ENCODE measurements around the gene MPP7.
A peak's percentile ranks its signal among the peaks of the same experiment; 100 is the strongest.

The MPP7 gene

DNA sequence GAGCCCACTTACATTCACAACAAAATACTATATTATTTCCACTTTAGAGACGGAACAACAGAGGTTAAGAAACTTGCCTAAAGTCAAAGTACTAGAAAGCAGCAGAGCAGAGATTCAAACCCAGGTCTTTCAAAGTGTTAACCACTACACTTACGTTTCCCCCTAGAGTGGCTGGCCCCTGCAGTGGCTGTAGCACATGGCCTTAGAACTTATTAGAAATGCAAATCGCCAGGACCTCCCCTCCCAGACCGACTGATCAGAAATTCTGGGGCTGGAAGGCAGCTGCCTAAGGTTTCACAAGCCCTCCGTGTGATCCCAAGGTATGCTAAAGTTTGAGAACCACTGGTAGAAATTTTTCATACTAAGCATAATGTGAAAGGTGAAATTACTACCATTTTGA is 8.1 kb downstream of the MPP7 start:
- DNase-seq (ENCODE audit: insufficient read length, low spot score) (no peak), FAIRE-seq (no peak)
- no peak for TF ChIP-seq POLR2A (IDR thresholded peaks at IDR 0.05; ENCODE audit: low read depth, low read length)

DNA sequence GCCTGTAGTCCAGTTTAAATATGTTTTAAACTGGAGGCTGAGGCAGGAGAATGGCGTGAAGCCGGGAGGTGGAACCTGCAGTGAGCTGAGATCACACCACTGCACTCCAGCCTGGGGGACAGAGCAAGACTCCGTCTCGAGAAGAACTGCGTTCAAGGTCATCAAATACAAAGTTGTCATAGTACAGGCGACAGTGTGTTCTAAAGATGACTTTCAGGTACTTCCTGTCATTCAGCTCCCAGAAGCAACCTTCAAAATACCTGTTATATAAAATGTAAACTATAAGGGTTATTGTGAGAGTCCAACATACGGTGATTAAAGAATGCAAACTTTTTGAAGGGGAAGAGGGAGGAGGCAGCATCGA is 8.7 kb downstream of the MPP7 start:
- DNase-seq (ENCODE audit: insufficient read length, low spot score) (no peak), FAIRE-seq (no peak)
- TF ChIP-seq POLR2A (IDR thresholded peaks at IDR 0.05; ENCODE audit: low read depth, low read length): no peak

DNA sequence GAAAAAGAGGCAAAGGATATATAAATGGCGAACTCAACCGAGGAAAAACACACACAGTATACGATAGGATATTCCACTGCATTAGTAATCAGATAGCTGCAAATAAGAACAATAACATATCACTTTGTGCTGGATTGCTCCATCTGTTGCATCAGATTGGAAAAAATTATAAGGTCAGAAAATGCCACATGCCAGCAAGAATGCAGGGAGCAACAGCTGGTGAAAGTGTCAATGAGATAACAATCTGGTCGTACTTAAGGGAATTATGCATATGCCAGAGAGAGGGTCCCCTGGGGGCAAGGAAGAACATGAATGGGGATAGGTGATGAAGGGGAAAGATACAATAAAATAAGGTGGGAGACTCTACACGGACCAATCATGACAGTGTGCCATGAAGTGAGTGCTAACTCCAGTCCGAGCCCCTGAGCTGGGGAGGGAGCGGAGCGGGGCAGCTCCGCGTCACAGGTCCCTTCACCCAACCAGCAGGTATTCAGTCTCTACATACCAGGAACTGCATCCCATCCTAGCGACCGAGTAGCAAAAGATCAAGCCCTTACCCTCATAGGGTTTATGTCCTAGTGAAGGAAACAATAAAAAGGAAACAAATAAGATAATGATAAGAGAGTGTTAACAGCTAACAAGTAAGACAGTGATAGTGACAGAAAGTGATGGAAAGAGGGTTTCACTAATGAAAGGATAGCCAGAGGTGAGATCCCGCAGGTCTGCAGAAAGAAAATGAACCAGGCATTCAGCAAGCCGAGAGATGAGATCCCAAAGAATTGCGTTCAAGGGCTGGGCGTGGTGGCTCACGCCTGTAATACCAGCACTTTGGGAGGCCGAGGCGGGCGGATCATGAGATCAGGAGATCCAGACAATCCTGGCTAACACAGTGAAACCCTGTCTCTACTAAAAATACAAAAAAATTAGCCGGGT is 9.4 kb downstream of the MPP7 start:
- no peak for TF ChIP-seq POLR2A (IDR thresholded peaks at IDR 0.05; ENCODE audit: low read depth, low read length)
- FAIRE-seq: no peak
- DNase-seq (ENCODE audit: insufficient read length, low spot score): no peak

DNA sequence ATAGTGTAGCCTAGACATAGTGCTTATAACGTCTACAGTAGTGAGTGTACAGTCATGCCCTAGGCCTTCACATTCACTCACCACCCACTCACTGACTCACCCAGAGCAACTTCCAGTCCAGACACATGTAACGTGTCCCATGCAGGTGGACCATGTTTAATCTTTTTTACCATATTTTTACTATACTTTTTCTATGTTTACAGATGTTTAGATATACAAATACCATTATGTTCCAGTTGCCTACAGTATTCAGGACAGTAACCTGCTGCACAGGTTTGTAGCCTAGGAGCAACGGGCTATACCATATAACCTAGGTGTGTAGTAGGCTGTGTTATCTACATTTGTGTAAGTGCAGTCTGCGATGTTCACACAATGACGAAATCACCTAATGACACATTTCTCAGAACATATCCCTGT is 11.0 kb downstream of the MPP7 start:
- FAIRE-seq (peak; percentile 99), DNase-seq (ENCODE audit: insufficient read length, low spot score) (peak; percentile 40)
- no peak for TF ChIP-seq POLR2A (IDR thresholded peaks at IDR 0.05; ENCODE audit: low read depth, low read length)

DNA sequence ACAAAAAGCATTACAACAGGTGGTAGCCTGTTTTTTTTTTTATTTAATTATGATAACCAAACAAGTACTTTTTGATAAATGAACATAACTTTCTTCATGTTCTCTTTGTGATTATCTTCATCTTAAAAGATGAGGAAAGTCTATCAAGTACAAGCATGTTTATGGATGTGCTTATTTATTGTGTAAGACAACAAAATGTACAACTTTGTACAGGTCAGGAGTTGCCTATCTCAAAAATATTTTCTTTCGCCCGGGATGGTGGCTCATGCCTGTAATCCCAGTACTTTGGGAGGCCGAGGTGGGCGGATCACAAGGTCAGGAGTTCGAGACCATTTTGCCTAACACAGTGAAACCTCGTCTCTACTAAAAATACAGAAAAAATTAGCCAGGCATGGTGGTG is 17.0 kb downstream of the MPP7 start:
- no peak for TF ChIP-seq POLR2A (IDR thresholded peaks at IDR 0.05; ENCODE audit: low read depth, low read length)
- no peak for FAIRE-seq
- no peak for DNase-seq (ENCODE audit: insufficient read length, low spot score)

DNA sequence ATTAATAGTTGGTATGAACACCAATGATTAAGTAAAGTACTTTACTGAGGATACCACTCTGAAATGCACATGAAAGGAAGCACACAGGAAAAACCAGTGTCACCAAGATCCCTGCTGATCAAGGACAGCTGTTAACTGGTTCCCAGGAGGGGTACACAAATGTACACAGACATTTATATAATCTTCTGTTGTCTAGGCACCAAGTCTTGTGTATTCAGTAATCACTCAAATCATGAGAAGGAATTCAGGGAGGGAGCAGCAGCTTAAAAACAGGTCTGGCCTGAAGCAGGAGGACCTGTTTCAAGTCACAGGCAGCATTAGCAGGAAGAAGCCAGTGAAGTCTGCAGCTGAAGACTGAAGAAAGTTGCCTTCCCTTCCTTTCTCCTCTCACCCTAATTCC is 18.7 kb downstream of the MPP7 start:
- DNase-seq (ENCODE audit: insufficient read length, low spot score) (no peak), FAIRE-seq (no peak)
- no peak for TF ChIP-seq POLR2A (IDR thresholded peaks at IDR 0.05; ENCODE audit: low read depth, low read length)

DNA sequence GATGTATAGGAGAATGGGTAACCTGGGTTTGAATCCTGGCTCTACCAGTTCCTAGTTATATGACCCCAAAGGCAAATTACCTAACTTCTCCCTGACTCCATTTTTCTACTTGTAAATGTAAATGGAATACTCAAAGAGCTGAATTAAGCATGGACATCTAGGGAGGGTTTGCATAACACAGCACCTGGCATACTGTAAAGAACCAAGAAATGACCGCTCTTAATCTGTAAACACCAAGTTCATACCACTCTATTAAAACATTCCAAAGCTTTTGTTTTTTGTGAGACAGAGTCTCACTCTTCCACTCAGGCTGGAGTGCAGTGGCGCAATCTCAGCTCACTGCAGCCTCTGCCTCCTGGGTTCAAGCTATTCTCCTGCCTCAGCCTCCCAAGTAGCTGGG is 19.6 kb downstream of the MPP7 start:
- no peak for FAIRE-seq
- DNase-seq (ENCODE audit: insufficient read length, low spot score): no peak
- TF ChIP-seq POLR2A (IDR thresholded peaks at IDR 0.05; ENCODE audit: low read depth, low read length): no peak

DNA sequence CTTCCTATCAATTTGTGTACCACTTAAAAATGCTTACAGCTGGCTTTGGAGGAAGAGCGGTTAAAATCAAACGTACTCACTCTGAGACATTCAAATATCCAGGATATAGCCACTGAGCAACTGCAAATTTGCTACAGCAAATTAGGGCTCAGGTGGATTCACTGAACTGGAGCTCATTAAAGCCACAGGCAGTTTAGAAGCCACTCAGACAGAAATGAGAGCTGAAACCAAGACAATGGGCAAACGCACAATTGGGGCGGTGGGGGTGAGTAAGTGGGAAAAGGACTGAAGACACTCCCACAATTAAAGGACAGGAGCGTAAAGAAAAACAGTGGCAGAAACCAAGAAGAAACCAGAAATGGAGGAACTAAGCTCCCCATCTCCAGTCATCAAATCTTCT is 20.5 kb downstream of the MPP7 start:
- no peak for DNase-seq (ENCODE audit: insufficient read length, low spot score)
- TF ChIP-seq POLR2A (IDR thresholded peaks at IDR 0.05; ENCODE audit: low read depth, low read length): no peak
- FAIRE-seq: no peak

DNA sequence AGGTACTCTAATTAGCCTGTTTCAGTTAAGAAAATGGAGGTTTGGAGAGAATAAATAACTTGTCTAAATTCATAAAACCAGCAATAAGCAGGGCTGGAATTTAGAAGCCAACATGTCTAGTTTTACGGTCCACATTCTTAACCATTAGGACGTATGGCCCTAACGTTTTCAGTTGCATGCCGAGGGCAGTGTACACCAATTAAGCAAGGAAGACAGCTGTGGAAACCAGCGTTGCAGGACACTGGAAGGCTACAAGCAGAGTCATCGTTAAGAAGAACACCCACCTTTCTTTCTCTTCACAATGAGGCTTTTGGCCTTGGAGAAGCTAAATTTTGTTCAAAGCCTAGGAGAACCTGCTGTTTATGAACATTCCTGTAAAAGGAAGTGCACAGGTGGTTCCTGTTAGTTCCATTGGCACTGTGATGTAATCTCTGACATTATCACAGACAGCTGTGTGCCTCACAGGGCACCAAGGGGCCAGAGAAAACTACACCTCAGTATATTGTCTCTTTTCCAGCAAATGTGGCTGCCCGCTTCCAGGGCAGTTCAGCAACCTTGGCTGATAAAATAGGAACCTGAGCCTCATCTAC is 21.0 kb downstream of the MPP7 start:
- DNase-seq (ENCODE audit: insufficient read length, low spot score): no peak
- TF ChIP-seq POLR2A (IDR thresholded peaks at IDR 0.05; ENCODE audit: low read depth, low read length): no peak
- no peak for FAIRE-seq

DNA sequence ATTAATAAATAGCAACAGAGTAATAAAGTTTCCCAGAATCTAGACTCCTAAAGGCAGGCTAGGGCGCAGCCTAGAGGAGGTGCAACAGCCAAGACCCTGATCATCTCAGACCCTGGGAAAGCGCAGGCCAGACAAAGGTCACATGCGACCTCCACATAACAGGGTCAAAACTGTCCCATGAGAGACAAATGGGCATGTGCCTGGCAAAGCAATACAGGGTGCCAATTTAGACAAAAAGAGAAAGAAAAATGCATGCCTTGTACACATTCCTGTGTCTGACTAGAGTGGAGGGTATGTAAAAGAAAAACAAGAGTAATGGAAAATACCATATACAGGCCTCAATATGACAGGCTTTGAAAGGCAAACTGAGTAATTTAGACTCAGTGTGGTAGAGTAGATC is 22.2 kb downstream of the MPP7 start:
- no peak for TF ChIP-seq POLR2A (IDR thresholded peaks at IDR 0.05; ENCODE audit: low read depth, low read length)
- FAIRE-seq: no peak
- DNase-seq (ENCODE audit: insufficient read length, low spot score): no peak

DNA sequence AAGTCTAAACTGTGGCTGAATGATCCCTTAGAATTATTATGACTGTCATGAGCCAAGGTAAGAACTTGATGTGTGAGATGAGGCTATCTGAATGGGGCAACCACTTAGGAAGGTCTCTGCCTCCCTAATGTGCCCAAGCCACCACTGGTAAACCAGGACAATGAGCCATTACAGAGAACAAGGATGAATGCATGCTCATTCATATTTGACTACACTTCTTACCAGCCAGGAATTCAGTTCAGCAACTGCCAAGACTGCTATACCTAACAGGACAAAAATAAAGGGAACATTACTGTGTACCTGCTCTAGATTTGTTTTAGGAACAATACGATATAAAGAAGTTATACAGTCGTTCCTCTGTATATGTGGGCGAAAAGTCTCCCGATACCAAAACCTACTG is 23.0 kb downstream of the MPP7 start:
- TF ChIP-seq POLR2A (IDR thresholded peaks at IDR 0.05; ENCODE audit: low read depth, low read length): no peak
- DNase-seq (ENCODE audit: insufficient read length, low spot score): no peak
- no peak for FAIRE-seq

DNA sequence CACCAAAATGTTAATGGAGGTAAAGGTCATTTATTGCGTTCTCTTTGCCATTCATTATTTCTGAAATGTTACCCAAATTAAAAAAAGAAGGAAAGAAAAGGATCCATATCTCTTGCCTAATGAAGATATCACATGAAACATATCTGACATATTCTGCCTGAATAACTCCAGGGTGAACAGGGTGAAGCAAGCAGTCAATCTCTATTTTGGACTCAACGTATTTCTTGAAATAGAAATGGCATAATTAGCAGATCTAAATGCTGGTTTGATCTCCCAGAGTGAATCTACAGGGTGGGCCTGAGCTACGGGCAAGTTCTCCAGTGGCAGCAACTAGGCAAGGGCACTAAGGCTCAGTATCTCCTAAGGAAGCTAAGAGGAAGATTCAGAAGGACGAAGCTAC is 24.0 kb downstream of the MPP7 start:
- TF ChIP-seq POLR2A (IDR thresholded peaks at IDR 0.05; ENCODE audit: low read depth, low read length): no peak
- no peak for FAIRE-seq
- DNase-seq (ENCODE audit: insufficient read length, low spot score): no peak

DNA sequence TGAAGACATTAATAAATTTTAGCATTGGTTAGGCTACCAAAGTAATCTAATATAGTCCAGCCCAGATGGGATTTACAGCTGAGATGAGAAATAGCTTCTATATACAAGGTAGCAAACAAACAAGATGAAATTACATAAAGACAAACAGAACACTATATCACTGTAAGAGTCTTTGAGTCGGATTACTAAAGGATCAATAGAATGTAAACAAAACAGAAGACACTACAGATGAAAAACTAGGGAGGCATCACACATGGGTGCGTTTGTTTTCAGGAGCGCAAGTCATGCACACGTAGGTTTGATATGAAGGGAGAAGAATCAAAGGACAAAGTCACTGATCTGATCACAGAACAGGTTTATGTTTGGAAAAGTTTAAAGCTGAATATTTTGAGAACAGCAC is 26.5 kb downstream of the MPP7 start:
- DNase-seq (ENCODE audit: insufficient read length, low spot score) (no peak), FAIRE-seq (no peak)
- no peak for TF ChIP-seq POLR2A (IDR thresholded peaks at IDR 0.05; ENCODE audit: low read depth, low read length)

DNA sequence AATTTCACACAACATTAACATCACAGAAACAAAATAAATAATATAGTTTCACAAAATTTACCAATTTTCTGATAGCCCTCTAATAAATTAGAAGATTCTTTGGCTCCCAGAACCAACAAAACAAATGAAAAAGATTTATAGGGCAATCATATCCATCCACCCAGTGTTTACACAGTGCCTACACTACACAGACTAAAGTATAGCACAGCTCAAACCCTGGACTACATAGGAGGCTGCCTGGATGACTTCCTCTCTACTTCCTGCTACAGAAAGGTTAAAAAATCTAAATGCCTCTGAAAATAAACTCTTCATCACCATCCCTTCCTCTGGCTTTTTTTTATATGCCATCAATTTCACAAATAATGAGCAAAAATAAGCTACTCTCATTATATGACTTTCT is 28.4 kb downstream of the MPP7 start:
- FAIRE-seq (no peak), DNase-seq (ENCODE audit: insufficient read length, low spot score) (no peak)
- TF ChIP-seq POLR2A (IDR thresholded peaks at IDR 0.05; ENCODE audit: low read depth, low read length): no peak

DNA sequence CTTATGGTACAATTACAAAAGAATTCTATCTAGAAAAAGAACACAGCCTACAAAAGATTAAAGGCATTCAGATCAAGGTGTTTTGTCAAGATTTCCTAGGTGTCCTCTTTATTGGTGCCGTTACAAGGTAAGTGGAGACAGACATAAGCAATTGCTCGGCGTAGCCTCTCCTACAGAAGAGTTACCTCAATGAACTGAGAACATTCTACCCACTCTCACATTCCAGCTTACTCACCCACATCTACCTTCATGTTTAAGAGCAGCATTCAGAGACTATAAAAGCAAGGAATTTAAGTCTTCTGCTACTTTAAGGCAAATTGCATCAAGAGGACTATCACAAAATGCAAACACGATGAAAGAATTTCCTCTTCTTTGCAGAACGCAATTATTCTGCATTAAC is 29.5 kb downstream of the MPP7 start:
- TF ChIP-seq POLR2A (IDR thresholded peaks at IDR 0.05; ENCODE audit: low read depth, low read length): no peak
- DNase-seq (ENCODE audit: insufficient read length, low spot score) (no peak), FAIRE-seq (no peak)

All from H54 (cell line).